ENCODE measurements around the gene NRP2.

The NRP2 gene

DNA sequence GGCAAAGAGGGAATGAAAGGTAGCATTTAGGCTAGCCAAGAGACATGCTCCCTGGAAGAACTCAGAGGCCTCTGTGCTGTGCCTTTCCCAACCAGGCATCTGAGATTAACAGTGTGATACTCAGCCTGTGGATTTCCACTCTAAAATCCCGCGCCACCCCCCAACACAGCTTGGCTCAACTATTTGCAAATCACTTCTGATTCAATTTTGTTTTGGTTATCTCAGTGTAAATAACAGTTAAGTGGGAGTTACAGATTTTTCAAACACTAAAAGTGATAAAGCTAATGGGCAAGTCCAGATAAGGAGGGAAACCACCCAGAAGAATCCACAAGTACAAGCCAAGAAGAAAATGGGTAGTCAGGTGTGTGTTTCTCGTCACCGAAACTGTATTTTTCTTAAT, 1.4 kb upstream of the NRP2 start:
- no peaks in the 10 kb centered on the region for H3K27me3 ChIP-seq (ENCODE audit: control insufficient read depth in 1 of 2, insufficient read depth in 2 of 2, low read length in 2 of 2)
- H3K9ac ChIP-seq (ENCODE audit: low read length in 2 of 2): no peak overlapping the region
- peaks cover 4 to 9% of the 10 kb centered on the region in 2 donors for H3K36me3 ChIP-seq (ENCODE audit: control insufficient read depth in 2 of 2, insufficient read depth in 2 of 2, low read length in 2 of 2)
- no peak overlapping the region for H3K4me3 ChIP-seq (ENCODE audit: low read length in 2 of 2)
- no peaks in the 10 kb centered on the region for H3K9me3 ChIP-seq (ENCODE audit: control insufficient read depth in 2 of 2, low read length in 2 of 2)
- H3K4me1 ChIP-seq (ENCODE audit: control insufficient read depth, insufficient read depth, low read length): peaks cover 23% of the 10 kb centered on the region
- H3K27ac ChIP-seq (ENCODE audit: low read length): peak overlapping the region; percentile 46

DNA sequence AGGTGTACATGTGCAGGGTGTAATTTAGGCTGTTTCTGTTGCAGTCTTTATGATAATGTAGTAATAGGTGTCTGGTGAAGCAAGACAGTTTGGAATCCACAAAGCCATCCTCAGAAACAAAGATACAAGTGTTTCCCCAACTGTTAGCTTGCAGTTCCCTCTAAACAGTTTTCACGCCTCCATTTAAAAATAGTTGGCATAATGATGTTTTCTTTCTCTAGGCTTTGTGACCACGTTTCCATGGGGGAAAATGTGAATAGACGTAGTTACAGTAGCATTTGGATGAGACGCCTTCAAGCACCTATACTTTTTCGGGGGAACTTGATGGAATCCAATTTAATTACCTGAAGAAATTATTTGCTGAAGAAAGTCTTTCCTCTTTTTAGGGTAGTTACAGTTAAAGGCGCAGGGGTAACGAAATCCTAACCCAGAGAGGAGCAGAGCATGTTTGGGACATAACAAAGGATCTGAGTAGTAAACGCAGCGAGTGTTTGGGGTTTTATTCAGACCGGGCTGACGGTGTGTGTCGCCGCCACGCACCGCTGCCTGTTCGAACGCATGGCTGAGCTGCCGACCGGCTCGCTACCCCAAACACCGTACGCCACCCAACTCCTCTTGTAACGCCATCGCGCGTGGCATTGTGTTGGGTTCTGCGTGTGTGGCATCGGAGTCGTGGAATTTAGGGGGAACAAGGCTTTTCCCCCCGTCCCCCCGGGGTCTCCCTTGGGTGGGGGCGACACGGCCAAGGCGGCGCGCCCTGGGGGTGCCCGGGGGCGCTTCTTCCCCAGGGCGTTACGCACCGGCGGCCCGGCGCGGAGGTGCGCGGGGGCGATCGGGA, 681 bp upstream of the NRP2 start:
- Histone ChIP-seq H3K27me3 (ENCODE audit: control insufficient read depth in 1 of 2, insufficient read depth in 2 of 2, low read length in 2 of 2) (no peaks in the 10 kb centered on the region), H3K4me3 (ENCODE audit: low read length in 2 of 2) (peak overlapping the region; percentile 62 to 97), H3K9ac (ENCODE audit: low read length in 2 of 2) (peak overlapping the region; percentile 71 to 72), H3K27ac (ENCODE audit: low read length) (peak overlapping the region; percentile 85), H3K9me3 (ENCODE audit: control insufficient read depth in 2 of 2, low read length in 2 of 2) (no peaks in the 10 kb centered on the region), H3K4me1 (ENCODE audit: control insufficient read depth, insufficient read depth, low read length) (peaks cover 23% of the 10 kb centered on the region), H3K36me3 (ENCODE audit: control insufficient read depth in 2 of 2, insufficient read depth in 2 of 2, low read length in 2 of 2) (peaks cover 4 to 9% of the 10 kb centered on the region in 2 donors)

DNA sequence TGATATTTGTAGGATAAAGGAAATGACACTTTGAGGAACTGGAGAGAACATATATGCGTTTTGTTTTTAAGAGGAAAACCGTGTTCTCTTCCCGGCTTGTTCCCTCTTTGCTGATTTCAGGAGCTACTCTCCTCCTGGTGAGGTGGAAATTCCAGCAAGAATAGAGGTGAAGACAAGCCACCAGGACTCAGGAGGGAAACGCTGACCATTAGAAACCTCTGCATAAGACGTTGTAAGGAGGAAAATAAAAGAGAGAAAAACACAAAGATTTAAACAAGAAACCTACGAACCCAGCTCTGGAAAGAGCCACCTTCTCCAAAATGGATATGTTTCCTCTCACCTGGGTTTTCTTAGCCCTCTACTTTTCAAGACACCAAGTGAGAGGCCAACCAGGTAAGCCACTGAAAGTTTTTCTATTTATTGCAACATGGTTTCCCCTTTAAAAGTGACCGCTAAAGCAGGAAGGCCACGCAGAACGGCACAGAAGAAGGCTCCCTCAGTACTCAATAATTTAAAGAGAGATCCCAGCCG, 735 bp downstream of the NRP2 start:
- peaks cover 33% of the 10 kb centered on the region for H3K4me1 ChIP-seq (ENCODE audit: control insufficient read depth, insufficient read depth, low read length)
- peaks cover 4 to 9% of the 10 kb centered on the region in 2 donors for H3K36me3 ChIP-seq (ENCODE audit: control insufficient read depth in 2 of 2, insufficient read depth in 2 of 2, low read length in 2 of 2)
- H3K27ac ChIP-seq (ENCODE audit: low read length): peak overlapping the region; percentile 85
- H3K9me3 ChIP-seq (ENCODE audit: control insufficient read depth in 2 of 2, low read length in 2 of 2): no peaks in the 10 kb centered on the region
- H3K9ac ChIP-seq (ENCODE audit: low read length in 2 of 2): peak overlapping the region; percentile 90 to 93
- H3K4me3 ChIP-seq (ENCODE audit: low read length in 2 of 2): peak overlapping the region; percentile 74 to 97
- no peaks in the 10 kb centered on the region for H3K27me3 ChIP-seq (ENCODE audit: control insufficient read depth in 1 of 2, insufficient read depth in 2 of 2, low read length in 2 of 2)

DNA sequence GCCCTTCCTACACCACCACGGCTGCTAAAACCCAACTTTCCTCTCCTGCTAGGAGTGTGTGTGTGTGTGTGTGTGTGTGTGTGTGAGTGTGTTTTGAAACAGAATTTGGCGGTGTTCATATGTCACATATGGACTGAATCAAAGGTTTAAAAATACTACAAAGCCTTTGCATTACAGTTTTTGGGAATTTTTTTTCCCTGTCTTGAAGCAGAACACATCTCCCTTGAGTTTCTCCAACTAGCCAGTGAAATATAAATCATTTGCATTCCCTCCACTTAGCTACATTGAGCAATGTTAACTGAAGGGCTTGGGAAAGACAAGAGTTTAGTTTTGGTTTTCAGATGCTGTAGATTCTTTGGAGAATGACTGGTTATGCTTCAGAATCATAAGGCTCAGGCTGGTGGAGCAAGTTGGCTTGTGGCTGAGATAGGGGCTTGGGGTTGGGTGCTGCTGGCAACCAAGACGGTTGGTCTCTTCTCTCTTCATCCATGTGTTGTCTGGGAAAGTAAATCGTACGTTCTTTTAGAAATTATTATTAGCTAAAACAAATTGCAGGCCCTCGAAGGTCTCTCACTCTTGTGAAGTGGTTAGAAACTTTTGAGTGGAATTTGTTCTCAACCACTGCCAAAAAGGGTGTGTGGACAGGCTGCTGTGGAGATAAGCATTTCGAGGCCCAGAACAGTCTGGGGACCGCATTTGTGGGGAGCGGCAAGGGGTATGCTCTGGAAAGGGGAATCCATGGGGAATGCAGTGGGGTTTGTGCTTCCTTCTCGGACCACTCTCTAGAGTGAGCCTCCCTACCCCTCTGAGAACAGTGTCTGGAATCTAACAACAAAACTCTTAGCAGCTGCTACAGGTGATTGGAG, 1.4 kb downstream of the NRP2 start:
- peaks cover 39% of the 10 kb centered on the region for H3K4me1 ChIP-seq (ENCODE audit: control insufficient read depth, insufficient read depth, low read length)
- peak overlapping the region; percentile 85 for H3K27ac ChIP-seq (ENCODE audit: low read length)
- peak overlapping the region; percentile 74 to 97 for H3K4me3 ChIP-seq (ENCODE audit: low read length in 2 of 2)
- H3K36me3 ChIP-seq (ENCODE audit: control insufficient read depth in 2 of 2, insufficient read depth in 2 of 2, low read length in 2 of 2): peaks cover 4 to 9% of the 10 kb centered on the region in 2 donors
- no peaks in the 10 kb centered on the region for H3K9me3 ChIP-seq (ENCODE audit: control insufficient read depth in 2 of 2, low read length in 2 of 2)
- peak overlapping the region; percentile 90 to 93 for H3K9ac ChIP-seq (ENCODE audit: low read length in 2 of 2)
- H3K27me3 ChIP-seq (ENCODE audit: control insufficient read depth in 1 of 2, insufficient read depth in 2 of 2, low read length in 2 of 2): no peaks in the 10 kb centered on the region

DNA sequence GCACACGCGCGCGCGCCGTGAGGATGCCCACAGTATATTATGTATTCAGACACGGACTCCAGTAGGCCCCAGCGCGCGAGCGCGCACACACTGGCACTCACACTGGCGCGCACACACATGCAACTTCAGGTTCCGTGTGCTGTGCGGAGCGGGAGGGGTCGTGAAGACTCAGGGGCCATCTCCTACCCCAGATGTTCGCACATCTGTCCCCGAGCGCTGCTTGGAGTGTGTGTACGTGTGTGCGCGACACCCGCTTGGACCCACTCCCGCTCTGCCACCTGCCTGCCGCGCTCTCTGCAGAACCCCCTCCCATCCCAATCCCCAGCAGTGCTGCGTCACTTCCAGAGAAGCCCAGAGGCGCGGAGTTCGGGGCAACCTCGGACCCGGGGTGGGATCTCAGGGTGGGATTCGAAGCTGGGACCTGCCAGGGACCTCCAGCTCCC, 2.6 kb downstream of the NRP2 start:
- Histone ChIP-seq H3K9me3 (ENCODE audit: control insufficient read depth in 2 of 2, low read length in 2 of 2) (no peaks in the 10 kb centered on the region), H3K4me3 (ENCODE audit: low read length in 2 of 2) (peak overlapping the region; percentile 74 to 97), H3K27me3 (ENCODE audit: control insufficient read depth in 1 of 2, insufficient read depth in 2 of 2, low read length in 2 of 2) (no peaks in the 10 kb centered on the region), H3K36me3 (ENCODE audit: control insufficient read depth in 2 of 2, insufficient read depth in 2 of 2, low read length in 2 of 2) (peaks cover 4 to 9% of the 10 kb centered on the region in 2 donors), H3K4me1 (ENCODE audit: control insufficient read depth, insufficient read depth, low read length) (peaks cover 47% of the 10 kb centered on the region), H3K27ac (ENCODE audit: low read length) (peak overlapping the region; percentile 85), H3K9ac (ENCODE audit: low read length in 2 of 2) (peak overlapping the region; percentile 90 to 93)

DNA sequence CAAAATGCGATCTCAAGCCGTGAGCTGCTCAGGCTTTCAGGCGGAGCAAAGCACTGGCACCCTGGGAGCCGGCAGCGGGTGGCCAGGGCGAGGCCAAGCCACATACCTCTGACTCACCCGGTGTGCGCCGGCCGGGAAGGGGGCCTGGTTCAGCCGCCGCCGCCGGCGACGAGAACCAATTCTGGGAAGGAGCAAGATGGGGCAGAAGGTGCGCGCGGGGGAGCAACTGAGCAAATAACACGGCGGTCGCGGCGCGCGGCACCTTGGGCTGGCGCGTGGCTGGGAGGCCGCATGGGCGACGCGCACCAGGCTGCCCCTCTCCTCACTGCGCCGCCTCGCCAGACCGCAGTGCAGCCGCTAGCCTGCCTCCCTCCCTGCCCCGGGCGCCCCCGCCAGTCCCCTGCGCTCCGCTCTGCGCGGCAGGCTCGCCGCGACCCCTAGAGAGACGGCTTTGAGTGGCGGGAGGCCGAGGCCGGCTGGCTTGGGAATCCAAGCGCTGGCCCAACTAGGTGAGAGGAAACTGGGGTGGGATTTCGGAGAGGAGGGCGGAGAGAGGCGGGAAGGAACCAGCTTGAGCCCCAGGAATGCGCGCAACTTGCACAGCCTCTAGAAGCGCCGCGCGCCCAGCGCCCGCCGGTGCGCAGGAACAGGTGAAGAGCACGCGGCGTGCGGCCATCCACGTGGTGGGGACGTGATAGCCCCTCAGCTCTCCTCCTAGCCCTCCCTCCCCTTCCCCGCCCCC, 3.2 kb downstream of the NRP2 start:
- Histone ChIP-seq H3K27me3 (ENCODE audit: control insufficient read depth in 1 of 2, insufficient read depth in 2 of 2, low read length in 2 of 2) (no peaks in the 10 kb centered on the region), H3K9me3 (ENCODE audit: control insufficient read depth in 2 of 2, low read length in 2 of 2) (no peaks in the 10 kb centered on the region), H3K4me1 (ENCODE audit: control insufficient read depth, insufficient read depth, low read length) (peaks cover 43% of the 10 kb centered on the region), H3K9ac (ENCODE audit: low read length in 2 of 2) (peak overlapping the region; percentile 90 to 93), H3K4me3 (ENCODE audit: low read length in 2 of 2) (peak overlapping the region; percentile 74 to 97), H3K36me3 (ENCODE audit: control insufficient read depth in 2 of 2, insufficient read depth in 2 of 2, low read length in 2 of 2) (peaks cover 4 to 9% of the 10 kb centered on the region in 2 donors), H3K27ac (ENCODE audit: low read length) (peak overlapping the region; percentile 85)

DNA sequence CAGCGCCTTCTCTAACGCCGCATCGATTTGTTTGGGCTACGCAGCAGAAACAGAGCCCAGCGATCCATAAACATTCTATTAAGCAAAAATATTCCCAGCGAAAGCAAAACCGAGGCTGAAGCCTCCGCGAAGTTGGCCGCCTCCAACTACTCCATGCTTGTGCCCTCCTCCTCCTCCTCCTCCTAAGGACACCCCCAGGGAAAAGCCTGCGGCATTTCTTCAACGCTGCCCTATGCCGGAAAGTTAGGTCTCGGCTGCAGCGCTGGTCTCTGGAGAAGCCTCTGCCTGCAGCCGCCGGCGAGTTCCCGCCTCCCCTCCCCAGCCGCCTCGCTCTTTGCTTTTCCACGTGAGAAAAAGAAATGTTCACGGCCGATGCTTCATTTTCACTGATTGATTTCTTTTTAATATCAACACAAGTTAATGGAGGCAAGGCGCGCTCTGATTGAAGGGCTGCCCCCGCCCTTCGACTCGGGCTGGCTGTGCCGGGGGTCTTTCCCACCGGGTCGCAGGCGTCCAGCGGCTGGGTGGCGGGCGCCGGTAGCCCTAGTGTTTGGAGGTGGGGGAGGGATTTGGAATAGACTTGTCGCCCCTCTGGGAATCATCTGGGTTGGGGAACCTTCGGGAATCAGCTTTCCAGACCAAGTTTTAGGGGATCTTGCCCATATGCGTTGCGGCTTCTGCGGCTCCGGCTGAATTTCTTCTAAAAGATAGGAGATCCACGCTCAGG, 3.9 kb downstream of the NRP2 start:
- Histone ChIP-seq H3K9ac (ENCODE audit: low read length in 2 of 2) (peak overlapping the region; percentile 90 to 93), H3K27me3 (ENCODE audit: control insufficient read depth in 1 of 2, insufficient read depth in 2 of 2, low read length in 2 of 2) (no peaks in the 10 kb centered on the region), H3K36me3 (ENCODE audit: control insufficient read depth in 2 of 2, insufficient read depth in 2 of 2, low read length in 2 of 2) (peaks cover 5 to 9% of the 10 kb centered on the region in 2 donors), H3K27ac (ENCODE audit: low read length) (peak overlapping the region; percentile 85), H3K4me1 (ENCODE audit: control insufficient read depth, insufficient read depth, low read length) (peaks cover 43% of the 10 kb centered on the region), H3K9me3 (ENCODE audit: control insufficient read depth in 2 of 2, low read length in 2 of 2) (no peaks in the 10 kb centered on the region), H3K4me3 (ENCODE audit: low read length in 2 of 2) (peak overlapping the region; percentile 74 to 97)

DNA sequence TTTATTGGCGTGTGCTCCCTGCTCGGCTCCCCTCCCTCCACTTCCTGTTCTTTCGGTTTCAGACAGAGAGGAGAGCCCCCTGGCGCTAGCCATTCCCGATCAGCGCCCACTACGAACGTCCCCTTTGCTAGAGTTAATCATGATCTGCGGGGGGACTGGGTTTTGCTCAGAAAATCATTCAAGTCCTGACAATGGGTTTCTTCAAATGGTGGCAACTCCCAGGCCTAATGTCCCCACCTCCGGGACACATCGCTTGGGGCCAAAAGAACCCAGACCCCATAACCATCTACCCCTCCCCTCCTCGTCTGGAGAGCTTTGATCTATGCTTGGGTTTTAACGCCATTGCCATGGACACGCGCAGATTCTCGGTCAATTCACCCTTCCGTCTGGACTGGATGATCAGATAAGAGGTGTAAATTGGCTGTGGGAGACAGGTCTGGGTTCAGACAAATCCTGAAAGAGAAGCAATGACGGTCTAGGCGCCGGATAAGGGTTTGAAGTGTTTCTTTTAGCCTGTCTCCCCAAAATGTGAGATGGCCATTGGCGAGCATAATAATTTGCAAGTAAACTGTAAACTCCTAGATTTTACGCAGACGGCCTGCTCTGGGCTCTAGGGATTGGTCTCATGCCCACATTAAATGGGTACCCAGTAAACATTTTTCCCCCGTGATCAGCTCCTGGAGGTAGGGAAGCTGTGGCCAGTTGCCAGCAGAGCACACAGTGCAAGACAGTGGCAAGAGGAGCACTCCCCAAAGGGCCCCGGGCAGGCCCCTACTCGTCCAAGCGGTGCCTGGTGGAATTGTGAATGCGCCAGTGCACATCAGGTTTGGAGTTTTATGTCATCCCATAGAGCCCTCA, 4.7 kb downstream of the NRP2 start:
- Histone ChIP-seq H3K4me3 (ENCODE audit: low read length in 2 of 2) (peak overlapping the region; percentile 74 to 97), H3K27ac (ENCODE audit: low read length) (peak overlapping the region; percentile 85), H3K27me3 (ENCODE audit: control insufficient read depth in 1 of 2, insufficient read depth in 2 of 2, low read length in 2 of 2) (no peaks in the 10 kb centered on the region), H3K4me1 (ENCODE audit: control insufficient read depth, insufficient read depth, low read length) (peaks cover 41% of the 10 kb centered on the region), H3K9me3 (ENCODE audit: control insufficient read depth in 2 of 2, low read length in 2 of 2) (no peaks in the 10 kb centered on the region), H3K9ac (ENCODE audit: low read length in 2 of 2) (peak overlapping the region; percentile 90 to 93), H3K36me3 (ENCODE audit: control insufficient read depth in 2 of 2, insufficient read depth in 2 of 2, low read length in 2 of 2) (peaks cover 5 to 9% of the 10 kb centered on the region in 2 donors)

DNA sequence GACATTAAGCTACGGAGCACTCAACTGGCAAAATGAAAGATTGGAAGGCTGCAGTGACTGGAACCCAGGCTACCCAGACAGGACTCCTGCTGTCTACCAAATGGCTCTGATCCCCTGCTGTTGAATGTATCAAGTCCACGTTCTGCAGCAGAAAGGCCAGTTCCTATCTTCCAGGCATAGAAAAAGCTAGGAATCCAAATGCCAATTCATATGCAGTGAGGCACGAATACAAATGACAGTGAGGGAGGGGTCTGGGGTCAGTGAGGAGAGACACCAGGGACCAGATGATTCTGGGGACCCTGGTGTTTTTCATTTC, 5.3 kb downstream of the NRP2 start:
- Histone ChIP-seq H3K4me1 (ENCODE audit: control insufficient read depth, insufficient read depth, low read length) (peaks cover 46% of the 10 kb centered on the region), H3K27ac (ENCODE audit: low read length) (peak overlapping the region; percentile 85), H3K27me3 (ENCODE audit: control insufficient read depth in 1 of 2, insufficient read depth in 2 of 2, low read length in 2 of 2) (no peaks in the 10 kb centered on the region), H3K36me3 (ENCODE audit: control insufficient read depth in 2 of 2, insufficient read depth in 2 of 2, low read length in 2 of 2) (peaks cover 5 to 9% of the 10 kb centered on the region in 2 donors), H3K4me3 (ENCODE audit: low read length in 2 of 2) (peak overlapping the region; percentile 74 to 97), H3K9ac (ENCODE audit: low read length in 2 of 2) (peak overlapping the region; percentile 24 to 51), H3K9me3 (ENCODE audit: control insufficient read depth in 2 of 2, low read length in 2 of 2) (no peaks in the 10 kb centered on the region)

All from stomach smooth muscle (tissue), 2 donors.